Measurements from ENCODE around the gene SCARB2. TPM values are rescaled to one million over a fixed set of nuclear protein-coding genes. Genes with fewer than 3 reads are reported as not detected.

Gene SCARB2
- total and polyA plus RNA-seq, 2 donors (not counting 1 experiment from before 2014, with no cell fraction given), result 195 to 365 TPM

DNA sequence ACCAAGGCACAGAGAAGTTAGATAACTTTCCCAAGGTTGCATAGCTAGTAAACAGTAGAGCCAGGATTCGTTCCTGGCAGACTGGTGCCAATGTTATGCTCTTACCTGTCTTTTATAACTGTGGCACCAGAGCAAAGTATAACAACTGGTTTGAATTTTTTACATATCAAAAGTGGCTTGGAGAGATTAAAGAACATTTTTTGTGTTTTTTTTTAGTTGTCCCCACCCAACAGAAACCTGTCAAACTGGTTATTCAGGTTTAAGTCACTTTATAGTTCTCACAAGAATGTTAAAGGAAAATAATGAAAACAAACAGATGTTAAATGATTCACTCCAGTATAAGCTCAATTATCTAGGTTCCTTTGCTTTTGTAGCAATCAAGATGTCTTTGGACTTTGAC lies 22.3 kb upstream of the SCARB2 start:
- H3K27ac ChIP-seq (ENCODE audit: insufficient read depth, low read length), result no peak overlapping the region

GRCh38 chr4:76235407-76235806 lies 21.8 kb upstream of the SCARB2 start:
- no peaks in the 10 kb centered on the region for H3K9me3 ChIP-seq (ENCODE audit: control insufficient read depth, insufficient read depth, low read depth, low read length)
- H3K4me3 ChIP-seq (replicated peaks in 1 of 4; ENCODE audit: control extremely low read depth in 1 of 4, insufficient read depth in 1 of 4, low read depth in 3 of 4, low read length in 4 of 4), result no peak overlapping the region
- H3K27ac ChIP-seq (ENCODE audit: insufficient read depth, low read length), result no peak overlapping the region
- no peak overlapping the region for H3K9ac ChIP-seq (ENCODE audit: insufficient read depth, low read length)
- H3K27me3 ChIP-seq (ENCODE audit: control insufficient read depth, insufficient read depth, low read length), result peaks cover 2% of the 10 kb centered on the region
- H2AFZ ChIP-seq (ENCODE audit: low read length), result no peak overlapping the region
- H3K79me2 ChIP-seq (ENCODE audit: control insufficient read depth, insufficient read depth, low read length), result no peaks in the 10 kb centered on the region
- H3K4me1 ChIP-seq (ENCODE audit: control insufficient read depth, extremely low read depth, insufficient read depth, low read length), result peaks cover 3% of the 10 kb centered on the region
- no peak overlapping the region for H3K4me2 ChIP-seq (ENCODE audit: extremely low read depth, insufficient read depth, low read length)
- H4K20me1 ChIP-seq (ENCODE audit: control insufficient read depth, extremely low read depth, insufficient read depth, low read length), result no peaks in the 10 kb centered on the region
- H3K36me3 ChIP-seq (ENCODE audit: control insufficient read depth, insufficient read depth, low read length), result no peaks in the 10 kb centered on the region
- TF ChIP-seq, protein P1, sequence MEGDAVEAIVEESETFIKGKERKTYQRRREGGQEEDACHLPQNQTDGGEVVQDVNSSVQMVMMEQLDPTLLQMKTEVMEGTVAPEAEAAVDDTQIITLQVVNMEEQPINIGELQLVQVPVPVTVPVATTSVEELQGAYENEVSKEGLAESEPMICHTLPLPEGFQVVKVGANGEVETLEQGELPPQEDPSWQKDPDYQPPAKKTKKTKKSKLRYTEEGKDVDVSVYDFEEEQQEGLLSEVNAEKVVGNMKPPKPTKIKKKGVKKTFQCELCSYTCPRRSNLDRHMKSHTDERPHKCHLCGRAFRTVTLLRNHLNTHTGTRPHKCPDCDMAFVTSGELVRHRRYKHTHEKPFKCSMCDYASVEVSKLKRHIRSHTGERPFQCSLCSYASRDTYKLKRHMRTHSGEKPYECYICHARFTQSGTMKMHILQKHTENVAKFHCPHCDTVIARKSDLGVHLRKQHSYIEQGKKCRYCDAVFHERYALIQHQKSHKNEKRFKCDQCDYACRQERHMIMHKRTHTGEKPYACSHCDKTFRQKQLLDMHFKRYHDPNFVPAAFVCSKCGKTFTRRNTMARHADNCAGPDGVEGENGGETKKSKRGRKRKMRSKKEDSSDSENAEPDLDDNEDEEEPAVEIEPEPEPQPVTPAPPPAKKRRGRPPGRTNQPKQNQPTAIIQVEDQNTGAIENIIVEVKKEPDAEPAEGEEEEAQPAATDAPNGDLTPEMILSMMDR (conservative IDR thresholded peaks at IDR 0.05 in 1 of 2, IDR thresholded peaks at IDR 0.05 in 1 of 2; ENCODE audit: low read depth in 1 of 2, low read length in 2 of 2), result no peak
- TF ChIP-seq EZH2 (IDR thresholded peaks at IDR 0.05; ENCODE audit: low read length, missing control alignments), result no peak
- DNase-seq (ENCODE audit: low read depth in 2 of 2), result no peak

More for the DNA sequence above, 22.3 kb upstream of the SCARB2 start:
- Histone ChIP-seq H3K27me3 (ENCODE audit: control insufficient read depth, insufficient read depth, low read length) (peaks cover 2% of the 10 kb centered on the region), H3K4me1 (ENCODE audit: control insufficient read depth, extremely low read depth, insufficient read depth, low read length) (peaks cover 3% of the 10 kb centered on the region), H3K4me2 (ENCODE audit: extremely low read depth, insufficient read depth, low read length) (no peak overlapping the region), H3K4me3 (replicated peaks in 1 of 4; ENCODE audit: control extremely low read depth in 1 of 4, insufficient read depth in 1 of 4, low read depth in 3 of 4, low read length in 4 of 4) (no peak overlapping the region), H3K36me3 (ENCODE audit: control insufficient read depth, insufficient read depth, low read length) (no peaks in the 10 kb centered on the region), H3K9ac (ENCODE audit: insufficient read depth, low read length) (no peak overlapping the region), H2AFZ (ENCODE audit: low read length) (no peak overlapping the region), H3K79me2 (ENCODE audit: control insufficient read depth, insufficient read depth, low read length) (no peaks in the 10 kb centered on the region), H4K20me1 (ENCODE audit: control insufficient read depth, extremely low read depth, insufficient read depth, low read length) (no peaks in the 10 kb centered on the region), H3K9me3 (ENCODE audit: control insufficient read depth, insufficient read depth, low read depth, low read length) (no peaks in the 10 kb centered on the region)
- DNase-seq (ENCODE audit: low read depth in 2 of 2), result no peak
- TF ChIP-seq, protein P1 (conservative IDR thresholded peaks at IDR 0.05 in 1 of 2, IDR thresholded peaks at IDR 0.05 in 1 of 2; ENCODE audit: low read depth in 1 of 2, low read length in 2 of 2), result no peak
- no peak for TF ChIP-seq EZH2 (IDR thresholded peaks at IDR 0.05; ENCODE audit: low read length, missing control alignments)

DNA sequence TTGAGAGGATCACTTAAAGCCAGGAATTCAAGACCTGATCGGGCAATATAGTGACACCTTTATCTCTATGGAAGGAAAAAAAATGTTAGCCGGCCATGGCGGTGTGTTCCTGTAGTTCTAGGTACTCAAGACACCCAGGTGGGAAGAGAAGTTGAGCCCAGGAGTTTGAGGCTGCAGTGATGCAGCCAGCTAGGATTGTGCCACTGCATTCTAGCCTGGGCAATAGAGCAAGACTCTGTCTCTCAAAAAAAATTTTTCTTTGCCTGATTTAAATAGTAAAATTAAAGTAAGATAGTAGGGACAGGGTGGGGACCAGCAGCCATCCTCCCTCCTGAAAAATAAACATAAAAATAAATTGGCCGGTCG lies 21.0 kb upstream of the SCARB2 start:
- H4K20me1 ChIP-seq (ENCODE audit: control insufficient read depth, extremely low read depth, insufficient read depth, low read length), result no peaks in the 10 kb centered on the region
- H3K9me3 ChIP-seq (ENCODE audit: control insufficient read depth, insufficient read depth, low read depth, low read length), result no peaks in the 10 kb centered on the region
- H3K36me3 ChIP-seq (ENCODE audit: control insufficient read depth, insufficient read depth, low read length), result no peaks in the 10 kb centered on the region
- no peak overlapping the region for H3K4me3 ChIP-seq (replicated peaks in 1 of 4; ENCODE audit: control extremely low read depth in 1 of 4, insufficient read depth in 1 of 4, low read depth in 3 of 4, low read length in 4 of 4)
- no peaks in the 10 kb centered on the region for H3K27me3 ChIP-seq (ENCODE audit: control insufficient read depth, insufficient read depth, low read length)
- no peak overlapping the region for H3K9ac ChIP-seq (ENCODE audit: insufficient read depth, low read length)
- TF ChIP-seq, protein P1 (conservative IDR thresholded peaks at IDR 0.05 in 1 of 2, IDR thresholded peaks at IDR 0.05 in 1 of 2; ENCODE audit: low read depth in 1 of 2, low read length in 2 of 2), result no peak
- no peak for TF ChIP-seq EZH2 (IDR thresholded peaks at IDR 0.05; ENCODE audit: low read length, missing control alignments)
- H3K4me2 ChIP-seq (ENCODE audit: extremely low read depth, insufficient read depth, low read length), result no peak overlapping the region
- no peak overlapping the region for H3K27ac ChIP-seq (ENCODE audit: insufficient read depth, low read length)
- no peaks in the 10 kb centered on the region for H3K79me2 ChIP-seq (ENCODE audit: control insufficient read depth, insufficient read depth, low read length)
- H3K4me1 ChIP-seq (ENCODE audit: control insufficient read depth, extremely low read depth, insufficient read depth, low read length), result peaks cover 3% of the 10 kb centered on the region
- no peak for DNase-seq (ENCODE audit: low read depth in 2 of 2)
- H2AFZ ChIP-seq (ENCODE audit: low read length), result no peak overlapping the region

Measured in fibroblast of lung (primary cell).